Chondrocyte (in vitro differentiated cells): ENCODE data around the gene ARL1. TPM values are rescaled to one million over a fixed set of nuclear protein-coding genes. Genes with fewer than 3 reads are reported as not detected.
"Not testable (repeated sequence)": the region's sequence is repeated elsewhere in the genome, so short reads cannot be mapped to it uniquely, and the experiment has no call there.

Experiments used
- DNase-seq: peaks from one replicate; pipeline ENCODE4 v3.0.0; 2021; ENCODE audit warnings: mixed read lengths, low spot score
- H3K27ac Mint-ChIP-seq: one replicate; pipeline ENCODE4 v1.8.0; 2021; ENCODE audit warnings: mild to moderate bottlenecking, moderate library complexity, mixed read lengths; ENCODE audit not compliant: unreplicated experiment
- H3K27me3 Mint-ChIP-seq: 2 replicates; pipeline ENCODE4 v1.8.0; 2021; ENCODE audit warnings: low read depth, mixed read lengths
- H3K36me3 Mint-ChIP-seq: 2 replicates; pipeline ENCODE4 v1.8.0; 2021; ENCODE audit warnings: low read depth, mixed read lengths
- H3K4me1 Mint-ChIP-seq: 2 replicates; pipeline ENCODE4 v1.8.0; 2021; ENCODE audit warnings: low read depth, mild to moderate bottlenecking, mixed read lengths
- H3K4me3 Mint-ChIP-seq: one replicate; pipeline ENCODE4 v1.8.0; 2021; ENCODE audit warnings: mild to moderate bottlenecking, moderate library complexity, mixed read lengths; ENCODE audit not compliant: unreplicated experiment
- H3K9me3 Mint-ChIP-seq: 2 replicates; pipeline ENCODE4 v1.8.0; 2021; ENCODE audit warnings: low read depth, mixed read lengths
- total RNA-seq: library from RNA; stranded (reverse); gene quantifications from 3 replicates; pipeline ENCODE4 v1.2.1, GENCODE V29; 2021
- TF ChIP-seq, protein P1 (sequence below): fragments of 200-600 bp; sonication (generic); IDR thresholded peaks from 2 replicates; pipeline ENCODE4 v1.5.0; 2021; ENCODE audit warnings: antibody characterized with exemption, mild to moderate bottlenecking, moderate library complexity

The ARL1 gene
- total RNA-seq, 1 donor from 2014 or later = 127 TPM

DNA sequence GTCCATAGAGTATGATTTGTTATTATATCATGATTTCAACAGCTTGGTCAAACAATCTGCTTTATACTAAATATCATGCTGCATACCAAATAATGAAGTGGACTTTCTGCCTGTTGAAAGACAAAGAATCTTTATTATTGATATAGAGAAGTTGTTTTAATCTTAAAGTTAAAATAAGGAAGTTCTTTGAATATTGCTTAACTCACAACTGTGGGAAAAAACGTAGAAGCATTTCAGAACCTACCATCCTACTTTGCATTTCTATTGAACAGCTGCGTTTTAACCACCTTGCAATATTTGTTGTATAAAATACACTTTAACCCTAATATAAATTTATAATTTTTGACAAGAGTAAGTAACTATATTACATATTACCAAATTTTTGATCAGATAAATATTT lies 22.9 kb upstream of the ARL1 start:
- no peaks in the 10 kb centered on the region for H3K36me3 Mint-ChIP-seq
- TF ChIP-seq, protein P1, sequence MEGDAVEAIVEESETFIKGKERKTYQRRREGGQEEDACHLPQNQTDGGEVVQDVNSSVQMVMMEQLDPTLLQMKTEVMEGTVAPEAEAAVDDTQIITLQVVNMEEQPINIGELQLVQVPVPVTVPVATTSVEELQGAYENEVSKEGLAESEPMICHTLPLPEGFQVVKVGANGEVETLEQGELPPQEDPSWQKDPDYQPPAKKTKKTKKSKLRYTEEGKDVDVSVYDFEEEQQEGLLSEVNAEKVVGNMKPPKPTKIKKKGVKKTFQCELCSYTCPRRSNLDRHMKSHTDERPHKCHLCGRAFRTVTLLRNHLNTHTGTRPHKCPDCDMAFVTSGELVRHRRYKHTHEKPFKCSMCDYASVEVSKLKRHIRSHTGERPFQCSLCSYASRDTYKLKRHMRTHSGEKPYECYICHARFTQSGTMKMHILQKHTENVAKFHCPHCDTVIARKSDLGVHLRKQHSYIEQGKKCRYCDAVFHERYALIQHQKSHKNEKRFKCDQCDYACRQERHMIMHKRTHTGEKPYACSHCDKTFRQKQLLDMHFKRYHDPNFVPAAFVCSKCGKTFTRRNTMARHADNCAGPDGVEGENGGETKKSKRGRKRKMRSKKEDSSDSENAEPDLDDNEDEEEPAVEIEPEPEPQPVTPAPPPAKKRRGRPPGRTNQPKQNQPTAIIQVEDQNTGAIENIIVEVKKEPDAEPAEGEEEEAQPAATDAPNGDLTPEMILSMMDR = no peak
- H3K9me3 Mint-ChIP-seq = no peaks in the 10 kb centered on the region
- peaks cover 5% of the 10 kb centered on the region for H3K27me3 Mint-ChIP-seq
- H3K27ac Mint-ChIP-seq = no peak overlapping the region
- H3K4me3 Mint-ChIP-seq = no peak overlapping the region
- DNase-seq = no peak
- no peaks in the 10 kb centered on the region for H3K4me1 Mint-ChIP-seq

GRCh38 chr12:101424620-101425019 lies 17.0 kb upstream of the ARL1 start:
- H3K27me3 Mint-ChIP-seq = peaks cover under 1% of the 10 kb centered on the region
- DNase-seq = no peak
- H3K4me1 Mint-ChIP-seq = no peaks in the 10 kb centered on the region
- H3K9me3 Mint-ChIP-seq = no peaks in the 10 kb centered on the region
- no peak overlapping the region for H3K27ac Mint-ChIP-seq
- H3K36me3 Mint-ChIP-seq = no peaks in the 10 kb centered on the region
- TF ChIP-seq, protein P1 = no peak
- no peak overlapping the region for H3K4me3 Mint-ChIP-seq

GRCh38 chr12:101422066-101422465 lies 14.5 kb upstream of the ARL1 start:
- DNase-seq, H3K4me3 Mint-ChIP-seq, H3K27ac Mint-ChIP-seq, H3K4me1 Mint-ChIP-seq, H3K27me3 Mint-ChIP-seq, H3K9me3 Mint-ChIP-seq, H3K36me3 Mint-ChIP-seq: not testable (repeated sequence)

DNA sequence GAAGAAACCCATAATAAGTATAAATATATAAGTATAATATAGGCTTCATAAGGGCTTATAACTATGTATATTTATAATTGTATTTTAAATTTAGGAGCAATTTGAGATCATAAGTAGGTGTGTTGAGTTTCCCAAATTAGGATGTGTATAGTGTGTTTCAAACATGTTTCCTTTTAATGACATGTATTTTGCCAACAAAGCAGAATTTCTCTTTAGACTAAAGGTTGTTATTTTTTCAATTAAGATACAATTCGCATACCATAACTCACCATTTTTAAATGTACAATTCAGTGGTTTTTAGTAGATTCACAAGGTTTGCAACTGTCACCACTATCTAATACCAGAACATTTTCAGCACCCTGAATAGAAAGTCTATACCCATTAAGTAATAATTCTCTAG lies 7.7 kb upstream of the ARL1 start:
- H3K4me1 Mint-ChIP-seq = no peaks in the 10 kb centered on the region

GRCh38 chr12:101414533-101415119 lies 7.1 kb upstream of the ARL1 start:
- no peak for DNase-seq
- TF ChIP-seq, protein P1 = peak; percentile 85
- H3K9me3 Mint-ChIP-seq = no peaks in the 10 kb centered on the region
- H3K27ac Mint-ChIP-seq = no peak overlapping the region
- no peaks in the 10 kb centered on the region for H3K4me1 Mint-ChIP-seq
- no peaks in the 10 kb centered on the region for H3K36me3 Mint-ChIP-seq
- H3K4me3 Mint-ChIP-seq = no peak overlapping the region
- H3K27me3 Mint-ChIP-seq = peaks cover 9% of the 10 kb centered on the region

More for the DNA sequence above, 7.7 kb upstream of the ARL1 start:
- no peaks in the 10 kb centered on the region for H3K9me3 Mint-ChIP-seq
- TF ChIP-seq, protein P1 = no peak
- H3K27me3 Mint-ChIP-seq = peaks cover 9% of the 10 kb centered on the region
- no peak for DNase-seq
- no peaks in the 10 kb centered on the region for H3K36me3 Mint-ChIP-seq
- H3K27ac Mint-ChIP-seq = no peak overlapping the region
- H3K4me3 Mint-ChIP-seq = no peak overlapping the region

DNA sequence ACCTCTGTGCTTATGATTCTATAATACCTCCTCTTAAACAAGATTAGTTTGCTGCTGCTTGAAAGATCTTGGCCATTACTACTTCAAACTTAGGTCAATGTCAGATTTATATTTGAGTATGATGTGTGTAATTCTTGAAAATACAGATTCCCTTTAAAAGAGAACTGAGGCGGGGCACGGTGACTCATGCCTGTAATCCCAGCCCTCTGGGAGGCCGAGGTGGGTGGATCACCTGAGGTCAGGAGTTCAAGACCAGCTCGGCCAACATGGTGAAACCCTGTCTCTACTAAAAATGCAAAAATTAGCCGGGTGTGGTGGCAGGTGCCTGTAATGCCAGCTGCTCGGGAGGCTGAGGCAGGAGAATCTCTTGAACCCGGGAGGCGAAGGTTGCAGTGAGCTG lies 2.6 kb upstream of the ARL1 start:
- not testable (repeated sequence) for H3K9me3 Mint-ChIP-seq, H3K4me3 Mint-ChIP-seq, H3K27ac Mint-ChIP-seq, H3K27me3 Mint-ChIP-seq, DNase-seq, H3K36me3 Mint-ChIP-seq
- H3K4me1 Mint-ChIP-seq = peaks cover 23% of the 10 kb centered on the region
